GM06990 (cell line): ENCODE data around the gene AP3B2.

ENCODE experiments used
- DNase-seq: peaks from one replicate; pipeline ENCODE4 v3.0.0-alpha.2; 2011; ENCODE audit not compliant: insufficient read length; ENCODE audit errors: extremely low read depth
- H3K27me3 ChIP-seq: replicated peaks from 2 replicates; pipeline ENCODE4 v1.6.0; 2011; ENCODE audit warnings: low read length; ENCODE audit not compliant: control insufficient read depth, insufficient read depth
- H3K36me3 ChIP-seq: 2 replicates; pipeline ENCODE4 v1.5.1; 2011; ENCODE audit warnings: low read length; ENCODE audit not compliant: control insufficient read depth, insufficient read depth
- H3K4me3 ChIP-seq: replicated peaks from 2 replicates; pipeline ENCODE4 v1.5.1; 2011; ENCODE audit warnings: low read depth, mild to moderate bottlenecking, control low read depth, low read length
- TF ChIP-seq, protein P1 (sequence below): IDR thresholded peaks from 2 replicates; pipeline ENCODE4 v1.5.1; 2011; ENCODE audit warnings: low read length, control low read depth, mild to moderate bottlenecking, inconsistent platforms; ENCODE audit not compliant: insufficient read depth, poor library complexity, severe bottlenecking

Gene AP3B2, protein sequence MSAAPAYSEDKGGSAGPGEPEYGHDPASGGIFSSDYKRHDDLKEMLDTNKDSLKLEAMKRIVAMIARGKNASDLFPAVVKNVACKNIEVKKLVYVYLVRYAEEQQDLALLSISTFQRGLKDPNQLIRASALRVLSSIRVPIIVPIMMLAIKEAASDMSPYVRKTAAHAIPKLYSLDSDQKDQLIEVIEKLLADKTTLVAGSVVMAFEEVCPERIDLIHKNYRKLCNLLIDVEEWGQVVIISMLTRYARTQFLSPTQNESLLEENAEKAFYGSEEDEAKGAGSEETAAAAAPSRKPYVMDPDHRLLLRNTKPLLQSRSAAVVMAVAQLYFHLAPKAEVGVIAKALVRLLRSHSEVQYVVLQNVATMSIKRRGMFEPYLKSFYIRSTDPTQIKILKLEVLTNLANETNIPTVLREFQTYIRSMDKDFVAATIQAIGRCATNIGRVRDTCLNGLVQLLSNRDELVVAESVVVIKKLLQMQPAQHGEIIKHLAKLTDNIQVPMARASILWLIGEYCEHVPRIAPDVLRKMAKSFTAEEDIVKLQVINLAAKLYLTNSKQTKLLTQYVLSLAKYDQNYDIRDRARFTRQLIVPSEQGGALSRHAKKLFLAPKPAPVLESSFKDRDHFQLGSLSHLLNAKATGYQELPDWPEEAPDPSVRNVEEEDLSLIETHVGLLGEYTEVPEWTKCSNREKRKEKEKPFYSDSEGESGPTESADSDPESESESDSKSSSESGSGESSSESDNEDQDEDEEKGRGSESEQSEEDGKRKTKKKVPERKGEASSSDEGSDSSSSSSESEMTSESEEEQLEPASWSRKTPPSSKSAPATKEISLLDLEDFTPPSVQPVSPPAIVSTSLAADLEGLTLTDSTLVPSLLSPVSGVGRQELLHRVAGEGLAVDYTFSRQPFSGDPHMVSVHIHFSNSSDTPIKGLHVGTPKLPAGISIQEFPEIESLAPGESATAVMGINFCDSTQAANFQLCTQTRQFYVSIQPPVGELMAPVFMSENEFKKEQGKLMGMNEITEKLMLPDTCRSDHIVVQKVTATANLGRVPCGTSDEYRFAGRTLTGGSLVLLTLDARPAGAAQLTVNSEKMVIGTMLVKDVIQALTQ

DNA sequence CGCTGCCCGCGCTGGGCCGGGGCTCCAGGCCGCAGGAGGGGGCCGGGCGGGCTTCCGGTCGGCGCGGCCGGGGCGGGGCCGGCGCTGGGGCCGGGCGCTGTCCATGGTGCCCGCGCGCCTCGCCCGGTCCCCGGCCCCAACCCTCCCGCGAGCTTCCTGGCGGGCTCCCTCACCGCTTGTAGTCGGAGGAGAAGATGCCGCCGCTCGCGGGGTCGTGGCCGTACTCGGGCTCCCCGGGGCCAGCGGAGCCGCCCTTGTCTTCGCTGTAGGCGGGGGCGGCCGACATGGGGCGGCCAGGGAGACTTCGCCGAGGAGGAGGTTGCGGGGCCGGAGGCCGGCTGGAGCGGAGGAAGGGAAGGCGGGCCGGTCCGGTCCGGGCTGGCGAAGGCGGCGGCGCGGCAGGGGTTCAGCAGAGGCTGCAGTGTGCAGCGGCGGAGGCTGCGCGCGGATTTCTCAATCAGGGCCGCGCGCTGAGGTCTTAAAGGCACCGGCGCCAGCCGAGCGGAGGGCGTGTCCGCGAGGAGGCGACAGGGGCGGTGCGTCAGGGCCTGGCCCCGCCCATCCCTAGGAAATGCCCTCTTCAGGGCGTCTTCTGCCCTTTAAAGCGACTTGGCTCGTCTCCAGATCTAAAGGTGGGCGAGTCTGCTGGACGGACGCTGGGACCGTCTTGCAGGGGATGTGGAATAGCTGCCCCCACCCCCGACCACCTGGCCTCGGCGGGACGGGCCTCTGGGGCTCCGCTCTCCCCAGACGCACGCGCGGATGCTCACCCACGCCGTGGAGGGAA lies at the start of gene AP3B2:
Gene AP3B2, minus strand, starts transcription at position 455 of the 787 bp plus-strand sequence. Its CDS starts 169 bp downstream, at position 286.
- TF ChIP-seq, protein P1, sequence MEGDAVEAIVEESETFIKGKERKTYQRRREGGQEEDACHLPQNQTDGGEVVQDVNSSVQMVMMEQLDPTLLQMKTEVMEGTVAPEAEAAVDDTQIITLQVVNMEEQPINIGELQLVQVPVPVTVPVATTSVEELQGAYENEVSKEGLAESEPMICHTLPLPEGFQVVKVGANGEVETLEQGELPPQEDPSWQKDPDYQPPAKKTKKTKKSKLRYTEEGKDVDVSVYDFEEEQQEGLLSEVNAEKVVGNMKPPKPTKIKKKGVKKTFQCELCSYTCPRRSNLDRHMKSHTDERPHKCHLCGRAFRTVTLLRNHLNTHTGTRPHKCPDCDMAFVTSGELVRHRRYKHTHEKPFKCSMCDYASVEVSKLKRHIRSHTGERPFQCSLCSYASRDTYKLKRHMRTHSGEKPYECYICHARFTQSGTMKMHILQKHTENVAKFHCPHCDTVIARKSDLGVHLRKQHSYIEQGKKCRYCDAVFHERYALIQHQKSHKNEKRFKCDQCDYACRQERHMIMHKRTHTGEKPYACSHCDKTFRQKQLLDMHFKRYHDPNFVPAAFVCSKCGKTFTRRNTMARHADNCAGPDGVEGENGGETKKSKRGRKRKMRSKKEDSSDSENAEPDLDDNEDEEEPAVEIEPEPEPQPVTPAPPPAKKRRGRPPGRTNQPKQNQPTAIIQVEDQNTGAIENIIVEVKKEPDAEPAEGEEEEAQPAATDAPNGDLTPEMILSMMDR, result no peak
- no peaks in the 10 kb centered on the region for H3K36me3 ChIP-seq
- DNase-seq, result peak; percentile 84
- peak within 1 kb of the TSS; percentile 73 for H3K4me3 ChIP-seq
- no peaks in the 10 kb centered on the region for H3K27me3 ChIP-seq

DNA sequence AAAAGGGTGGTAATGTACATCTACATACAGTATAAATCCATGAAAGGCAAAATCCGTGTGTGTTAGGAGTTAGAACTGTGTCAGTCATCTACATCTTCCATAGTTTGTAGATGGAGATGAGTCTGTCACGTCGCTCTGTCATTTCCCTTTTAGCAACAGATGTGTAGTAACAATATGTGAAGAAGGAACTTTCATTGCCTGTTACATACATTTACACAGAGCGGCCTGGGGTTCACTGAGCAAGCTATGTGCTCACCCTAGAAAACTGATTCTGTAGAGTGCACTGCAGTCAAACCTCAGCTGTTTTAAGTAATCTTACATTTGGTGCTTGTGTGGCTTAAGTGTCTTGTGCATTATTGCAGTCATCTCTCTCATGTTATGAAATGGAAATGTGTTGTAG lies 41.6 kb upstream of the AP3B2 start:
- TF ChIP-seq, protein P1, result no peak
- H3K4me3 ChIP-seq, result peak overlapping the region; percentile 95
- H3K36me3 ChIP-seq, result peaks cover 9% of the 10 kb centered on the region
- DNase-seq, result no peak
- H3K27me3 ChIP-seq, result no peaks in the 10 kb centered on the region

DNA sequence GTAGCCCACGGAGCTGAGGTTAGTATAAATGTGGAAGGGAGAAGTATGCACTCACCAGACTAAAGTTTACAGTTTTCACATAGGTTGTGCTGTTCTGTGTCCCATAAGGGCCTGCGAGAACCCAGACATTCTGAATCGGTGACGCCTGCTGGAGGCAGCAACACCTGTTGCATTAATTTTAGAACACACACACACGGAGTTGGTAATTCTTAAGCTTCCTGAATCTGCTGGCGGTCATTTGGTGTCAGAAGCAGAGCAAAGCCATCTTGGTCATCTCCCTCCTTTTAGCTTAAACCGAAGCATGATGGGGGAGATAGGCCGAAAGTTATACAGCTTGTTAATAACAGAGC lies 41.1 kb upstream of the AP3B2 start:
- DNase-seq, result no peak
- H3K4me3 ChIP-seq, result peak overlapping the region; percentile 95
- no peaks in the 10 kb centered on the region for H3K27me3 ChIP-seq
- TF ChIP-seq, protein P1, result no peak
- H3K36me3 ChIP-seq, result peaks cover 6% of the 10 kb centered on the region

DNA sequence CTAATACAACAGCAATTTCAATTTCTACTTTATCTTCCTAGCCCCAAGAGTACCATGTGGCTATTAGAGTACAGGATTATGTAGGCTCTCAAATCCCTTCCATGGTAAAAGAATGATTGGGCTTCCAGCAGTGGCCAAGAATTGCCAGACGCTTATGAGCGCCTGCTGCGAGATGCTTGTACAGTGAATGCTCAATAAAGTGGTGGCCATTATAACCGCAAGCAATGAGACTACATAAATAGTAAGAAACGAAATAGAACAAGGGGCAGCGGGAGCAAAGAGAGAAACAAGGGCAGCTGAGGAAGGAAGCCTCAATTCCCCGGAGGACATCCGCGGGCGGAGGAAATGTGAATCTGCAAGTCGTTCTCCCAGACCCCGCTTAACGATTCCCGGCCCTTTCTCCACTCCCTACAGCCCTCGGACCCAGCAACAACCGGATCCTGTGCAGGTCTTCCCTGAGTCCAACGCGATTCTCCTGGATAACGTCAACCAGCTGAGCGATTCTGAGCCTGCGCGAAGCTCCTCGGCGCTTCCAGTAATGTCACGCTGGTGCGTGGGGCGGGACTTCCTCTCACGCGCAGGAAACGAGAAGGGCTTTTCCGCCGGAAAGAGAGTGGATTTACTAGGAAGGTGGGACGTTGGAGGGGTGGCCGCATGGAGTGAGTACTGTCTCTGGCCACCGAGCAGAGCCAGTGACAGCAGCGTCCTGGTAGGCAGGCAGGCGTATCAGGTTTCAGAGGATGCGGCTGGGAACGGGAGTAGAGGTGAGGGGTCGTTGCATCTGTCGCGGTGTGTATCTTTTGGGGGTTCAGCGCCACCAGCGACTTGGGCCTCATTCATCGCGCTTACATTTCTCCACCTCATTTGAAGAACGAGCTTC lies 40.5 kb upstream of the AP3B2 start:
- H3K27me3 ChIP-seq, result no peaks in the 10 kb centered on the region
- H3K36me3 ChIP-seq, result peaks cover 4% of the 10 kb centered on the region
- peak; percentile 82 for DNase-seq
- TF ChIP-seq, protein P1, result no peak
- peak overlapping the region; percentile 95 for H3K4me3 ChIP-seq

DNA sequence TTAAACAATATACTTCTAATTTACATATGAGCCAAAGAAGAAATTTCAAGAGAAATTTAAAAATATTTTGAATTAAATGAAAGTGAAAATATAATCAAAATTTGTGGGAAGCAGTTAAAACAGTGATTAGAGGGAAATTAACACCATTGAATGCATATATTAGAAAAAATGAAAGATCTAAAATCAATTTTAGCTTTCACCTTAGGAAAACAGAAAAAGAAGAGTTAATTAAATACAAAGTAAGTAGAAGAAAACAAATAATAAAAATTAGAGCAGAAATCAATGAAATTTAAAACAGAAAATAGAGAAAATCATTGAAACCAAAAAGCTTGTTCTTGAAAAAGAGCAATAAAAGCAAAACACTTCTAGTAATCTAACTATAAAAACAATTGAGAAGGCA lies 38.6 kb upstream of the AP3B2 start:
- Histone ChIP-seq H3K4me3 (no peak overlapping the region), H3K27me3 (no peaks in the 10 kb centered on the region), H3K36me3 (peaks cover 2% of the 10 kb centered on the region)
- DNase-seq, result no peak
- TF ChIP-seq, protein P1, result no peak
